ENCODE measurements around the gene SDS. TPM values are rescaled to one million over a fixed set of nuclear protein-coding genes. Genes with fewer than 3 reads are reported as not detected.

Gene SDS
- total RNA-seq, 1 experiment from 2014 or later, result not detected

GRCh38 chr12:113386866-113387566 is 16.7 kb downstream of the SDS start:
- Histone ChIP-seq H3K27ac (ENCODE audit: insufficient read length, low read depth, low read length) (no peak overlapping the region), H3K4me2 (ENCODE audit: insufficient read depth, insufficient read length, low read length) (no peak overlapping the region), H3K23me2 (ENCODE audit: insufficient read length, low read depth, low read length, poor library complexity, severe bottlenecking) (no peaks in the 10 kb centered on the region), H4K5ac (ENCODE audit: insufficient read length, low read depth, low read length) (no peak overlapping the region), H4K20me1 (ENCODE audit: control insufficient read depth, insufficient read depth, insufficient read length) (no peaks in the 10 kb centered on the region), H3K79me1 (ENCODE audit: insufficient read depth, low read depth, low read length, poor library complexity, severe bottlenecking) (no peaks in the 10 kb centered on the region), H3K9me3 (ENCODE audit: control insufficient read depth, low read depth, low read length) (no peaks in the 10 kb centered on the region), H2BK120ac (ENCODE audit: low read depth, low read length, poor library complexity, severe bottlenecking) (no peak overlapping the region), H3K23ac (ENCODE audit: insufficient read length, low read depth, low read length) (no peak overlapping the region), H3T11ph (ENCODE audit: low read length) (no peak overlapping the region), H2BK12ac (ENCODE audit: insufficient read length, low read depth, low read length) (no peak overlapping the region), H3K4me1 (ENCODE audit: insufficient read depth, low read length) (no peaks in the 10 kb centered on the region), H3K4ac (ENCODE audit: low read depth, low read length) (no peak overlapping the region), H2BK15ac (ENCODE audit: low read depth, low read length) (no peak overlapping the region), H3K79me2 (ENCODE audit: insufficient read depth, low read length) (no peaks in the 10 kb centered on the region), H2BK20ac (ENCODE audit: low read depth, low read length, poor library complexity, severe bottlenecking) (no peak overlapping the region), H3K9ac (ENCODE audit: extremely low read depth, insufficient read length, low read length) (no peak overlapping the region), H2AFZ (ENCODE audit: low read length) (no peak overlapping the region), H3K56ac (ENCODE audit: insufficient read length, low read depth, low read length) (no peak overlapping the region), H3K14ac (ENCODE audit: insufficient read depth, low read length) (no peak overlapping the region), H3K27me3 (ENCODE audit: insufficient read depth, low read length) (no peaks in the 10 kb centered on the region), H4K91ac (ENCODE audit: insufficient read length, low read depth, low read length) (no peak overlapping the region), H3K18ac (ENCODE audit: insufficient read length, low read depth, low read length) (no peak overlapping the region), H4K8ac (replicated peaks; ENCODE audit: insufficient read length, low read depth, low read length) (no peak overlapping the region), H2AK5ac (ENCODE audit: insufficient read length, low read length) (no peak overlapping the region), H2BK5ac (ENCODE audit: insufficient read length, low read length) (no peak overlapping the region)
- no peak overlapping the region for H3K4me3 Mint-ChIP-seq
- WGBS (ENCODE audit: extremely low coverage, insufficient read length, low lambda C conversion rate), result no CpG with 5 or more reads among the region's 12 CpGs
- peaks cover 4 to 36% (median 35%) of the 10 kb centered on the region in 3 experiments; a peak in 6 of 7 replicates for H3K36me3 Mint-ChIP-seq (ENCODE audit: insufficient read depth in 1 of 3, low read depth in 3 of 3)
- DNase-seq, result no peak
- no peaks in the 10 kb centered on the region for H3K4me1 Mint-ChIP-seq
- no peak for TF ChIP-seq CTCF (conservative IDR thresholded peaks at IDR 0.05)
- no peak overlapping the region for H3K27ac Mint-ChIP-seq
- no peaks in the 10 kb centered on the region; the same call in 1 of the 2 replicates for H3K27me3 Mint-ChIP-seq (ENCODE audit: low read depth)
- no peaks in the 10 kb centered on the region for H3K9me3 Mint-ChIP-seq
